ENCODE measurements around the gene FBXL7.

The FBXL7 gene

GRCh38 chr5:15577831-15578230 is 77.9 kb downstream of the FBXL7 start:
- no peak for DNase-seq (ENCODE audit: low read depth in 2 of 2)

DNA sequence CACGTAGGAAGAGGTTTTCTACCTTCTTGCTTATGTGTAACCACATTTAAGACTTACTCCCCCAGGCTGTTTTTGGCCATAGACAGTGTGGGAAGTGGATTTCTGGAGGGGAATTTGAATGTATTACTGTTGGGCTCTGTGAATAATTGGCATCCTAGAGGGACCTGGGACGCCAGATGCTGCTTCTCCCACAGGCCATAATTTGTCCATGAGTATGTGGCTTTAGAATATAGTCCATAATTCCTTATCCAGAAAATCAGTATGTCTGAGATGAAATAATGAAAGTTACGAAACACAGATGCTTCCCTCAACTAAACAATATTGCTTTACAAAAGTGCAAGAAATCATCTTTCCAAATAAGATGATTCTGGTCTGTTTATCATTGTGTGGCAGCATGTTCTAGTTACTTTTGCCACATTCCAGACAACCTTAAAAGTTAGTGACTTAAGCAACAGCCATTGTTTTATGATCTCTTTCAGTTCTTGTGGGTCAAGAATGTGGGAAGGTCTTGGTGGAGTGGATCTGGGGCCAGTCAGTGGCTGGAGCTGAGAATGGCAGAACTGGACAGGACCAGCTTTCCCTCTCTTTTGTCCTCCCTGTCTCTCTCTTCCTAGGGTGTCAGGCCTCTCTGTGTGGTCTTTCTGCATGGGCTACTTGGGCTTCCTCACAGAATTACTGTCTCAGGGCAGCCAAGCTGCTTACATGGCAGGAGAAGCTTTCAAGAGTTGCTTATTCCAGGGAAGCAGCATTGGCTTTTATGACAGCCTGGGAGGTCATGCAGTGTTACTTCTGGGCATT is 79.4 kb downstream of the FBXL7 start:
- no peak for DNase-seq (ENCODE audit: low read depth in 2 of 2)

- no peak for DNase-seq (ENCODE audit: low read depth in 2 of 2)
Observed at GRCh38 chr5:15584528-15584927, 84.5 kb downstream of the FBXL7 start.

DNA sequence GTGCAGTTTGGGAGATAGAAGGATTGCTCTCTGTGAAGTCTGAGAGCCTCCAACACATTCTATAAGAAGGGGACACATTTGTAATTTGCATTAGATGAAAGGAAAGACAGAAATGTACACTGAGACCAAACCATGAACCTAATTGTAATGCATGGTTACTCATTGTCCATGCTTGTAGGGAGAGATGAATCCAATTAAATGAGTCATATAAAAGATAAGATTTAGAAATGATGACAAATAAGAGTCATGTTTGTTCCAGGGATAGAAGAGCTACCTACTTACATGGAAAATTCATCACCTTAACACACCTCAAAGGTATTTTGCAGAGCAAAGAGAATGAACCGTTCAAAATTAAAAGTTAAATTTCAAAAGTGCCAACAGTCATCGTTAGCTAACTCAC is 85.1 kb downstream of the FBXL7 start:
- no peak for DNase-seq (ENCODE audit: low read depth in 2 of 2)

DNA sequence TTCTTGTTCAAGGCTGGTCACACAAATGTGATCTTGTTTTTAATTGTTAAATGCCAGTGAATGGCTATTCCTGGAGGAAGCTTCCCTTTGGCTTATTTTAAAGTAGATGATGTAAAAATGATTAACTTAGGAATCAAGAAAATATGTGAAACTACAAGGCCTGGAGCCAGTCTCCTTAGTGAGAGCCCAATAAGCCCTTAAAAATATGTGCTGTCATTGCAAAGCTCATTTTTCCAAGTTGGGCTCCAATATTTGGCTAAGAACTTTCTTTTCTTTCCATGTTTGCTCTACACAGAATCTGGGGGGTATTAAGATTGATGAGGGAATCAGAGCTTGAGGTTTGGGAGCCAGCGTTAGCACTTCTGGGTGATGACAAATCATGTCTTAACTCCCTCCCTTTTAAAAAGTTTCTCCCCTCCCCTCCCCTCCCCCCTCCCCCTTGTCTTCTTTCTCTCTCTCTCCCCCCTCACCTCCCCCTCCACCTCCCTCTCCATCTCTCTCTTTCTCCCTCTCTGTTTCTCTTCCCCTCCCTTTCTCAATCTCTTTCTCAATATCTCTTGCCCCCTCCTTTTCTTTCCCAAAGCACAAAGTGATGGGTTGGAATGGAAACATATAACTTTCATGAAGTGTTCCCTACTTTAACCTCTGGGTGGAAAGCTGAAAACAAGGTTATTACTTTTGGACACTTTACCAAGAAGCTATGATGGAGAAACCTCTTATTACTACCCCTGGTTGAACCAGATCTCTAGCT is 86.0 kb downstream of the FBXL7 start:
- no peak for DNase-seq (ENCODE audit: low read depth in 2 of 2)

DNA sequence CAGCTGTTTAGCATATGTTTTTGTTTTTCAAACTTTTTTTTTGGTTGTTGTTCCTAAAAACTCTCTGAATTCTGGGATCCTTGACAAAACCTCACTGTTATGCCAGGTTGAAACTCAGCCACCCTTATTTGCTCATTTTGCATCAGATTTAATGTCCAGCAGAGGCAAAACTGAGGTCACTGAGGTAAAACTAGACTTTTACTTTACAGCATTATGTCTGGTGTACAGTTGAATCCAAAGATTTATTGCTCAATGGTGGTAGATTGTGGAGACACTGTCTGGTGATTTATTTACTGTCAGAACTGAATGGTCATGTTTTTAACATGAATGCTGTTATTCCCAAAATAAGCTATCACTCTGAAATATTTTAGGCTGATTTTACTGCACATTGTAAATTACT is 87.9 kb downstream of the FBXL7 start:
- no peak for DNase-seq (ENCODE audit: low read depth in 2 of 2)

DNA sequence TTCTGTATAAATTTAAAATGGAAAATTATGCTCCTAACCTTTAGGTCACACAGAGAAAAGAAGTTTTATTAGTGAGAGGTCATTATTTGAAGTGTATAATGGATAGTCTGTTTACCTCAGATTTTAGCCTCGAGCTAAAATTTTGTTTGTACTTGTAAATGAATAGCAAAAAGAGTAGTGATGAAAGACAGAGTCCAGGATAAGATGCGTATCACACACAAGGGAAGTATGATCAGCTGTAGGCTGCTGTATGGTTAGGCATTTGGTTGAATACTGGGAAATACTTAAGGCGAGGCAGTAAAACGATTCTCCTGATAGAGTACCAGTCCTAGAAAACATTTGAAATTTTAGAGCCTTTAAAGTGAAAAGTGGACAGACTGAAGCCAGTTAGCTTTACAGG is 92.7 kb downstream of the FBXL7 start:
- DNase-seq (ENCODE audit: low read depth in 2 of 2) = no peak

GRCh38 chr5:15594977-15595568 is 95.1 kb downstream of the FBXL7 start:
- DNase-seq (ENCODE audit: low read depth in 2 of 2) = no peak

GRCh38 chr5:15595929-15596328 is 95.9 kb downstream of the FBXL7 start:
- no peak for DNase-seq (ENCODE audit: low read depth in 2 of 2)

- no peak for DNase-seq (ENCODE audit: low read depth in 2 of 2)
Observed at GRCh38 chr5:15596936-15597335, 97.0 kb downstream of the FBXL7 start.

GRCh38 chr5:15597804-15598203 is 97.8 kb downstream of the FBXL7 start:
- DNase-seq (ENCODE audit: low read depth in 2 of 2) = no peak

DNA sequence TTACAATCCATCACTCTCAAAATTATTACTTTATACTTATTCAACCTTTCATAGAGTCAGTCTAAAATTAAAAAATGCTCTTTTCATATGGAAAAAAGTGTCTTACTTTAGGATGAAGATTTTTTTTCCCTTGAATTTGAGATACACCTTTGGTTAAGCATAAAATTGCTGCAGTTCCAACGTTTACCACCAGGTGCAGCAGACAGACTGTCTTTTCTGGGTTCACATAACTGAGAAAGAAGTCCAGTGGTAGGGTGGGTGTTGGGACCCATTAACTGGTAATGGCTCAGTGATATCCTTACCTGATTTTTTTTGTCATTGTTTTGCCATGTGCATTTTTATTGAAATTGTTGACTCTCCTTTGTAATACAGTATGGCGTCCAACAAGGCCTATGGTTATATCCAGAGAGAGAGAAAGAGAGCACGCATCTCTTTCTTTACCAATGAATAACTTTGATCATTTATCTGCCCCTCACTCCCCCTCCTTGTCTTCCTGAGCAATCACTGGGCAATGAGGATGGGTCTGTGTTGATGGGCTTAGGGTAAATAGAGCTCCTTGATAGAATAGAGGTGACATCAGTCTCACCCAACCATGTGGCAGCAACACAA is 98.4 kb downstream of the FBXL7 start:
- DNase-seq (ENCODE audit: low read depth in 2 of 2) = no peak

DNA sequence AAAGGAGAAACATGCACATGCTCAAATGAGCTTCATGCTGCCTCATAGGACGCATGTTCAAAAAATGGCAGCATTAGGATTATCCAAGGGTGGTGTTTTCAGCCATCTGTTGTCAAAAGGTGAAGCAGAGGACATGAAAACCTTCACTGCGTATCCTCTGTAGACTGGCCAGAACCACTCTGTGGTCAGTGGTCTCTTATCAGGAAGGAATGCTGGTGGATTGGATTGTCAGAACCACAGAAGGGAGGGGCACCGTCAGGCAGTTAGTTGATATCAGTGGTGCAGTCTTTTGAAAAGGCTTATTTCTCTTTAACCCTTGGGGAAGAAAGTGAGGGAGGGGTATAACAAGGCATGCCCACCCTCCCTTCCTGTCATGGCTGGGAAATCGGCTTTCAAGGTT is 100.1 kb downstream of the FBXL7 start:
- no peak for DNase-seq (ENCODE audit: low read depth in 2 of 2)

DNA sequence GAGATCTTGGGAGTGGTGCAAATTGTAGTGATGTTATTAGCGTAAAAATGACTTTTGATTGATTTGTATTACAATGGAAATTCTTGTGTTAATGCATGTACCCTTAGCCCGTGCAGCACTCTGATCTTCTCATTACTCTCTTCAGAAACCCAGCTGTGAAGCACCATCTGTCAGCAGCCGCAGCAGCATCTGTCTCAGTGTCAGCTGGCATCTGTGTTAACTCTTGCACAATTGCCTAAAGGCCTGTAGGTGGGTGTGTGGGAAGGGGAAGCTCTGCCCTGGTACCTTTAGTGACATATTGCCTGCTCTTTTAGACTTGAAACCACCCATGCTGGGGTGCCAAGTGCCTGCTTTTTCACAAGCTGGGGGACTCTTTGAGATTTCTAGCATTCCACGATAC is 101.3 kb downstream of the FBXL7 start:
- DNase-seq (ENCODE audit: low read depth in 2 of 2) = no peak

DNA sequence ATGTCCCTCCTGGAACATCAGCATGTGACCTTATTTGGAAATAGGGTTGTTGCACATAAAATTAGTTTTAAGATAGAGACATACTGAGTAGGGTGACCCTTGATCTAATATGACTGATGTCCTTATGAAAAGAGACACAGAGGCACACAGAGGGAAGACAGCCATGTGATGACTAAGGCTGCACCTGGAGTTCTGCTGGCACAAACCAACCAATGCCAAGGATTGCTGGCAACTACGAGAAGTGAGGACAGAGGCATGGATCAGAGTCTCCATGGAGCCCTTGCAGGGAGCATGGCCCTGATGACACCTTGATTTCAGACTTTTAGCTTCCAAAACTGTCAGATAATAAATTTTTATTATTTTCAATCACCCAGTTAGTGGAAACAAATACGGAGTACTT is 101.9 kb downstream of the FBXL7 start:
- DNase-seq (ENCODE audit: low read depth in 2 of 2) = no peak

DNA sequence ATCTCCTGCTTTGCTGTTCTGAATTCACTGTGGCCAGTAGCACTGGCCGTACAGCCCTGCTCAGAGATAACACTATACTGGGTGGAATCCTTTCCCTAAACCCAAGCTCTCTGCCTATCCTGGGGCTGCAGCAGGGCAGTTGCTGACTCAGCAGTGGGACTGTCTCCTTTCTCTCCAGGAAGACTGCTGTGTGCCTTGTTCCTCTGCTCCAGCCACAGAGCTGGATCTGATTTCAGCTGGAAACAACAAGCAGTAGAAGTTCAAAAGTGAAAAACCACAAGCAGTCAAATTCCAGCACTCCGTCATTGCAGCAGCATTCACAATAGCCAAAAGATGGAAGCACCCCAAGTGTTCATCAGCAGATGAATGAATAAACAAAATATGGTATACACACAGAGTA is 105.0 kb downstream of the FBXL7 start:
- DNase-seq (ENCODE audit: low read depth in 2 of 2) = no peak

GRCh38 chr5:15606197-15606596 is 106.2 kb downstream of the FBXL7 start:
- no peak for DNase-seq (ENCODE audit: low read depth in 2 of 2)

DNA sequence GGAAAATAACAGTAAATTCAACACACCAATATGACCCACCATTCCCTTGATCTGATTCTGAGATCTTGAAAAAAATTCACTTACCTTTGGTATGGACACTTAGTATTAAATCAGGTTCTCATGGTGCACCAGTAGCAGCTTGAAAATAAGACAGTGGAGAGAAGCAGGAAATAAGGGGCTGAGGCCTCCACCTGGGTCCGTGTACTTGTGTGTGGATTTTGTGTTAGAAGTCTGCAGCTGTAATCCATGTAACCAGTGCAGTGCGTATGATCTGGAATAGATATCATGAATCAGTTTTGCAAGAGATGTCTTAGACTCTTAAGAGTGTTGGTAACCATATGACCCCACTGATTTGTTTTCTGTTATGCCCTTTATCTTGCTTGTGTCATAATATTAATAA is 107.1 kb downstream of the FBXL7 start:
- no peak for DNase-seq (ENCODE audit: low read depth in 2 of 2)

DNA sequence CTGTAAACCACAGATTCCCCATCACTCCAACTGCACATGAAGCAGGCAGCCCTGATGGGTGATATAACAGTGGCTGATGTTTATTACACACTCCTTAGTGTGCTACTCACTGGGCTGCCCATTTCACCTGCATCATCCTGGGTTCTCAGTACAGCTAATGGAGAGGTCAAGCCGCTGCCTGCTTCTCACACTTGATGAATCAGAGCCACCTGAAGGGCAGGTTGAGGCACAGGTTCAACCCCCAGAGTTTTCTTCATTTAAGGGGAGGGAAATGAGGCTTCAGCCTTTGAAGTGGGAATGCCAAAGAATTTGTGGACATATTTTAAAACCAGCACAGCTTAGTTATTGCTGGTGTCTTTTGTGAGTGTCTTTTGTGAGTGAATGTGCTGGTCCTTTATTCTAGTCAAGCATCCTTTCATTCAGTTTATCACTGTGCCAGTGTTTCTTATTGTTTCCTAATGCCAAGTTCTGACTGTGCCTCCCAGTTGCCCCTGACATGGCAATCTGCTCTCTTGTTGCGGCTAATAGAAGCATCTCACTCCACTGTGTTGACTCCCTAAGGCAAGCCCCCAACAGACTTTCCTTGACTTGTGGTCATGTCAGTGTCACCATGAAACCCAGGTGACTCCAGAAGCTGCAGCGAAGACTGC is 109.2 kb downstream of the FBXL7 start:
- DNase-seq (ENCODE audit: low read depth in 2 of 2) = no peak

GRCh38 chr5:15610216-15610615 is 110.2 kb downstream of the FBXL7 start:
- no peak for DNase-seq (ENCODE audit: low read depth in 2 of 2)

GRCh38 chr5:15611008-15611407 is 111.0 kb downstream of the FBXL7 start:
- no peak for DNase-seq (ENCODE audit: low read depth in 2 of 2)

Measured in stimulated activated CD8-positive, alpha-beta memory T cell treated with anti-CD3 and anti-CD28 coated beads, Interleukin-2, amount 100 ng/mL, for 1 hour (primary cell).